Activated CD4-positive, alpha-beta T cell treated with anti-CD3 and anti-CD28 coated beads, Interleukin-2, amount 50 U/mL, for 4 hours (primary cell): ENCODE measurements around the gene TIMM22.
"Not testable (repeated sequence)": the region's sequence is repeated elsewhere in the genome, so short reads cannot be mapped to it uniquely, and the experiment has no call there.

Experiments
- DNase-seq, 2 experiments: peaks; one replicate each; pipeline ENCODE4 v3.0.0-alpha.2; 2020

TIMM22 gene

DNA sequence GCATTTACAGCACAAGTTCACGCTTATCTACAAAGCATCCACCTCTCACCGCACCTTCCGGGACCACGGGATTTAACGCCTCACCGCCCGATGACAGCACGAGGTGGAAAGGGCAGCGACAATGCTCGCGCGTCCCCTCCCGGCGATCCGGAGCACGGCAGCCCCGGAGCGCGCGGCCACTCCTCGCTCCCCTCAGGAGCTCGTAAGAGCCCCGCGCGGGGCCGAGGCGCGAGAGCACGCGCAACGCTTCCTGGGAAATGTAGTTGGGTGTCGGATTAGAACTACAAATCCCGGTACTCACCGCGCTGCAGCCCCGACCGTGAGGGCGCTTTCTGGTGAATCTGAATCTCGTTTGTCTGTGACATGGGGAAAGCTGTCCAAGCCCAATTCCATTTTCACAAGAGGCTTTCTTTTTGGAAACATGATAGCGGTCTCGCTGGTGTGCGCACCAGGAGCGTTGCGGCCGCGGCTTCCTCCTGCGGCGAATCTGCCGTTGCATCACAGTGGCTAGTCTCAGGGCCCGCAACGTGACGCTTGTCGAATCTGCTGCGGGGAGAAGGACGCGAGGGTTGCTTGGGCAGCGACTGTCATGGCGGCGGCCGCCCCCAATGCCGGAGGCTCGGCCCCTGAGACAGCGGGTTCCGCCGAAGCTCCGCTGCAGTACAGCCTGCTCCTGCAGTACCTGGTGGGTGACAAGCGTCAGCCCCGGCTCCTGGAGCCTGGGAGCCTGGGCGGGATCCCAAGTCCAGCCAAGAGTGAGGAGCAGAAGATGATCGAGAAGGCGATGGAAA, at the start of gene TIMM22:
Gene TIMM22, plus strand, starts transcription at position 576 of the 791 bp plus-strand sequence. Its CDS starts 14 bp downstream, at position 590.
- DNase-seq, result peak; percentile 88 to 91

DNA sequence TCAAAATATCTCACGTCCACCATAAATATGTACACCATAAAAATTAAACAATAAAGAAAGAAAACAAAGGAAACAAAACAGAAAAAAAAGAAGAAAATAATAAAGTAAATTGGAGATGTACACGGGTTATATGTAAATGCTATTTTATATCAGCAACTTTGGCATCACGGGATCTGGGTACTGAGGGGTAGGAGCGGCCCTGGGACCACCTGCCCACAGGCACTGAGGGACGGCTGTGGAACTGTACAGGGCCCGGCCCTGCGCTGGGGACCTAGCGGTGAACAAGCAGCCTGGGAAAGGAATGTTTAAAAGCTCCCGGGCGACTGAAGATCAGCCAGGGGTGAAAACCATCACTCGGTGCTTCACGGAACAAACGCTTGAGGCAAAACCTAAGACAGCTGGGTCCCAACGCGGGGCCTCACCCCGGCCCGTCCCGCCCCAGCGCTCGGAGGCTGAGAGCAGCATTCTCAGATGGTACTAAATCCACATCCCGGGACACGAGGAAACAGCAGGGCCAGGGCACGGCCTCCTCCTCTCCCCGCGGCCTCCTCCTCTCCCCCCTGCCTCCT, 48.6 kb upstream of the TIMM22 start:
- no peak for DNase-seq

DNA sequence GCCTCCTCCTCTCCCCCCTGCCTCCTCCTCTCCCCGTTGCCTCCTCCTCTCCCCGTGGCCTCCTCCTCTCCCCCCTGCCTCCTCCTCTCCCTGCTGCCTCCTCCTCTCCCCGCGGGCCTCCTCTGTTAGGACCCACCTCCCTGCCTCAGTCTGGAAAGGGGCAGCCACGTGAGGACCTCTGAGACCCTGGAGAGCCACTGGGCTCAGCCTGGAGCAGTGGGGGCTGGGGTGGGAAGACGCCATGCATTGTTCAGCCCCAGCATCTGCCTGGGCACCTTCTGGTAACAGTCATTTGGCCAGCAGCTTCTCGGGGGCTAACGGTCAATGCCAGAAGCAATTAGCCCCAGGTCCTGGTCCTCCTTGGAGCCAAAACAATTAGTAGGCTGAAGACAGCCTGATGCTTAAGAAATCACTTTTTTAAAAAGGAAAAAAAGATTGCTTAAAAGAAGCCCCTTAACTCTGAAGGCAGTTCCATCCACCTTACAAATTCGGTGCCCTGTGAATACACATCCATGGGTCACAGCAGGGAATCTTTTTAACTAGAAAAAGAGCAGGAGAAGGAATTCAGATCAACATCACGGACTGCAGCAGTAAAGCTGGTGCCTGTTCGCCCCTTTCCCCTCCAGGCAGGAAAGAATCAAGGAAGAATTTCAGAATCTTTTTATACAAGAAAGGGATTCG, 47.2 kb upstream of the TIMM22 start:
- no peak for DNase-seq

DNA sequence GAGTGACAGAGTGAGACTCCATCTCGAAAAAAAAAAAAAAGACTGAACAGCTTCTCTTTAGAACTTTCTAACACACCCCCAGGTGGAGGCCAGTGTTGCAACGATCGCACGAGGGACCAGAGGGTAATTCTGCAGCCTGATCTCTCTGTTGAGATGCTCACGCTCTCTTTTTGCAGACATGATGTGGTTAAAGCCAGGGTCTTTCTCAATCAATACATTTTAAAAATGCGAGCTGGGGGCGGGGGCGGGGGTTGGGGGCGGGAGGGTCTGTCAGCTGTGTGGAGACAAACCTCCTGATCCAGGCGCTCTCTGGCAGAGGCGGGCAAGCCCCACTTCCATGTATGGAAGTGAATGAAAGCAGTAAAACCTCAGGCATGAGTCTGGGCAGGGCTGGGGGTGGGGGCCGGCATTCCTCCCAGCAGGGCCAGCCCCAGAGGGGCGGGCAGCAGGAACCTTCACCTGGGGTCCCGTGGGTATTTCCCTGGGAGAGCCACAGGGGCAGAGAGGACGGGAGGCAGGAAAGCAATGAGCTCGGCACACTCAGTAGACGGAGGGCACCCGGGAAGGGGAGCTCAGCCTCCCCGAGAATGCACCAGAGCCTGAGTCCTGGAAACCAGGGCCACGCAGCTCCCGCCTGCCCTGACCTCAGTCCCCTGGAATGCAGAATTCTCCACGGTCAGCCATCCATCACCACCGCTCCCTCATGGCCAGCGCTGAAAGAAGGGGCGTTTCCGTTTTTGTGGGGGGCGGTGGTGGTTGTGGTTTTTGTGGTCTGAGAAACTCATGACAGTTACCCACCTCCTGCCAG, 45.4 kb upstream of the TIMM22 start:
- DNase-seq, result no peak

GRCh38 chr17:952592-952991, 44.3 kb upstream of the TIMM22 start:
- not testable (repeated sequence) for DNase-seq

DNA sequence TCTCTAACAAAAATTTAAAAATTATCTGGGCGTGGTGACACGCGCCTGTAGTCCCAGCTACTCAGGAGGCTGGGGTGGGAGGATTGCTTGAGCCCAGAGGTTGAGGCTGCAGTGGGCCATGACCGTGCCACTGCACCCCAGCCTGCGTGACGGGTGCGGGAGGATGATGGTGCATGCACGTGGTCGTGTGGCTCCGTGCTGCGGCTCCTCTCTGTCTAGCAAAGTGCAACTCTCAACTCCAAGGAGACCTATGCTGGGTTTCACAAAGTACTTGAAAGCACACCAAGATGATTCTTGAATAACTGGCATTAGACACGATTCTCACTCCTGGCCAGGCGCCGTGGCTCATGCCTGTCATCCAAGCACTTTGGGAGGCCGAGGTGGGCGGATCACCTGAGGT, 43.2 kb upstream of the TIMM22 start:
- no peak for DNase-seq

DNA sequence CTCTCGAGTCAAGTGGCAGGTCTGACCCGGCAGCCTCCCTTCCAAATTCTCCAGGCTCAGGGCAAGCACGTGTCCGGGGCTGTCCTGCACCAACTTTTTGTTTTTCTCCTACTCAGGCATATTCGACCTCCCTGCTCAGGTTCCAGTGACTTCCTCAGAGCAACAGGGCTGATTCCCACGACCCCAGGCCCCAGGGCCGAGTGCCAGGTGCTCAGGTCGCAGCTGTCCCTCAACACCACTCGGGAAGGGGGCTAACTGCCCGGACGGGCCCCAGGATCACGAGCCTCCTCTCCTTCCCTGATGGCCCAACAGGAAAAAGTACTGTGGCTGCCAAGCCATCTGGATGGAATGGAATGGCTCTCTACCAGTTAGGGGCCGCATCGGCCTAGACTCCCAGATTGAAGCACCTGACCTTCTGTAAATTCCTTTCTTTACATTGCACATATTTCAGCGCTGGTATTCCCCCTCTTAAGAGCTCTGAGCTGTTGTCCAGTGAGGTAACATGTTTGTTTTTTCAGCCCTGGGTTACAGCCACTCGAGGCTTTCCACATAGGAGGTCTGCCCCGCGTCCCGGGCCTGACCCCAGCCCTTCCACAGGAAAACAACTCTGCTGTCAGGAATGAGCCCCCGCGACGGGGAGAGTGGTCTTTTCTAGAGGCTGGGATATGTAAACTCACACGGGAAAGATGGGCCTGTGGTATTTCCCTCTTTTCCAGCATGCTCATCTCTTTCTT, 42.3 kb upstream of the TIMM22 start:
- DNase-seq, result no peak

- no peak for DNase-seq
Measured at GRCh38 chr17:956905-957304, 40.0 kb upstream of the TIMM22 start.

- no peak for DNase-seq
Measured at GRCh38 chr17:957856-958421, 39.0 kb upstream of the TIMM22 start.

DNA sequence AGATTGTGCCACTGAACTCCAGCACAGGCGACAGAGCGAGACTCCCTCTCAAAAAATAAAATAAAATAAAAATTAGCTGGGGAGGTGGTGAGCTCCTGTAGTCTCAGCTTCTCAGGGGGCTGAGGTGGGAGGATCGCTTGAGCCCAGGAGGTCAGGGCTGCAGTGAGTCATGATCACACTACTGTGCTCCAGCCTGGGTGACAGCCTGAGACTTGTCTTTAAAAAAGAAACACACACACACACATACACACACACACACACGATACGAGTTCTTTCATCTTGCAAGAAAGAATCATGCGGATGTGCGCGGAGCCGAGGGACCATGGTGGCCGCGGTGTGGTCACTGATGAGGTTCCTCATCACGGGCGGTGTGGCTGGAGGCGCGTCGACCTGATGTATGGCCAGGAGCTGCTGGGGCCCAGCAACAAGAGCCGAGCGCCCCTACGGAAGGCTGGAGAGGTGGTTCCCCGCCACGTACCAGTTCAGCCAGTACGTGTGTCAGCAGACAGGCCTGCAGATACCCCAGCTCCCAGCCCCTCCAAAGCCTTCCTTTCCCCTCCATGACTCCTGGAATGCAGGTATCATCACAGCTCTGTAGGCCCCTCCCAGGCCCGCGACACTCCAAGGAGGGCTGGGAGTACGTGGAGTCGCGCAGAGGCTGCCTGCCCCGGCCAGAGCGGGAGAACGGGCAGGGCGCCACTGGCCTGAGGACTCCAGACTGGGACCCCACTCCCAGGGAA, 38.0 kb upstream of the TIMM22 start:
- DNase-seq, result no peak

GRCh38 chr17:962166-962565, 34.8 kb upstream of the TIMM22 start:
- DNase-seq, result no peak

DNA sequence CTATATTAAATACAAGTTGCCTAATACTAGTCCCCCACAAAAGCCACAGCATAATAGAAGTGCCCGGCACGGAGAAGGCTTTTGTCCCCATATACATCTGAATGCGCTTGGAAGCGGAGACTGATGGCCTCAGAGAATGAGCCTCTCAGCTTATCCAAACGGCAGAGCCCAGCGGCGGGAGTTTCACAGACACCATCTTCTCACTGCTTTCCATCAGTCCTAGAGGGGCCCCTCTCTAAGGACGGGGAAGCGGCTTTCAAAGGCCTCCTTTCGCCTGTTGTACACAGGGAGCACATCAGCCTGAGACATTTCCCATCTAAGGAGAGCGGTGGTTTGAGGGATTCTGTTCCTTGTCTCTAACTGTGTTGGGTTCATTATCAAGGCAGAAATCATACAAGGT, 34.3 kb upstream of the TIMM22 start:
- DNase-seq, result no peak

DNA sequence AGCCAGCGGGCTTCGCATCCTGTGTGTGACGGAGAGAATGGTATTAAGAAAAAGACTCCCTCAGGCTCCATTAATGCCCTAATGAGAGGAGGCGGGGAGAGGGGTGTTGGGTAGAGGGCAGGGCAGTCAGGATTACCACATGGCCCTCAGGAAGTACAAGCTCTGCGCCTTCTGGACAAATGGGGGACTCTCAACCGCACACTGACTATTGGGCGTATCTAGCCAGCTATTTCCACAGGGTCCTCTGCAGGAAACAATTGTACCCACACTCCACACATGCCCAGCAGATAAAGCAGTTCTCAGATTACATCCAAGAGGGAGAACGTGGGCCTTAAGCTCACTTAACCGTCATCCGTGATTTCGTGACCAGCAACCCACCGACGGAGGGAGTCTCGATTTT, 32.1 kb upstream of the TIMM22 start:
- no peak for DNase-seq

DNA sequence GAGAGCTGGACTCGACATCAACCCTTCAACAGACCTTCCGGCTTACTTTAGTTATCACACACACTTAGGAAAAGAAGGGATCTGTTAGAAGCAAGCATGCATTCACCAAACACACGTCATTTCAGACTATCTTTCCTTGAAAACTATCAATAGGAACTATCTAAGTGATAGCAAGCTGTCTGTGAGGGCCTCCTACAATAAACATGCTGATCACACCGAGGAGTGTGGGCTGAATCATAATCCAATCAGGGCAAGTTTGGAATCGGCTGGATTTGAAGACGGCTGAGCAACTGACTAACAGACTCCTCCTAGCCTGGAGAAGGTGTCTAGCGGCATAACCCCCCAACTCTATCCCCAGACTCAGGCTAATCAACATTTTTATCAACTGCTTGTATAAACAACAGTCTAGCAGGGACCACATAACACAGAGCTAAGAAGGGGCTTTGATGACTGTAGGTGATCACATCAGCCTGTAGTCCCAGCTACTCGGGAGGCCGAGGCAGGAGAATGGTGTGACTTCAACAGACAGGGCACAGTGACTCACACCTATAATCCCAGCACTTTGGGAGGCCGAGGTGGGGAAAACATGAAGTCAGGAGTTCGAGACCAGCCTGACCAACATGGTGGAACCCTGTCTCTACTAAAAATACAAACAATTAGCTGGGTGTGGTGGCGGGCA, 31.5 kb upstream of the TIMM22 start:
- DNase-seq, result no peak

DNA sequence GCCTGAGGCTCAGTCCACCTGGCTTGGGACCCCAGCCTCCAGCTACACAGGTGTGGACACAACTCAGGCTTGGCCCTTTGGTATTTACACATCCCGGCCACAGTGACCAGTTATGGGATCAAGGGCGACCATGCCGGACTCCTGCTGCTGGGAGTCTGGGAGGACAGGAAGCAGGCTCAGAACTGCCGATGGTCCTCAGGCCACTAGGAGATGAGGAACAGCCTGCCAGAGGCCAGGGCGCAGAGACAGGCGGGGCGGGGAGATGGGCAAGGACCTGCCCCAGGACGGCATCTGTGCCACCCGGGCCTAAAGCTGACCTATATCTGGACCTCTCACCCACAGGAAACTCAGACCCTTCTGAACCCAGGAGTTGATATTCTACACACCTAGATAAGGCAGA, 29.8 kb upstream of the TIMM22 start:
- DNase-seq, result no peak

DNA sequence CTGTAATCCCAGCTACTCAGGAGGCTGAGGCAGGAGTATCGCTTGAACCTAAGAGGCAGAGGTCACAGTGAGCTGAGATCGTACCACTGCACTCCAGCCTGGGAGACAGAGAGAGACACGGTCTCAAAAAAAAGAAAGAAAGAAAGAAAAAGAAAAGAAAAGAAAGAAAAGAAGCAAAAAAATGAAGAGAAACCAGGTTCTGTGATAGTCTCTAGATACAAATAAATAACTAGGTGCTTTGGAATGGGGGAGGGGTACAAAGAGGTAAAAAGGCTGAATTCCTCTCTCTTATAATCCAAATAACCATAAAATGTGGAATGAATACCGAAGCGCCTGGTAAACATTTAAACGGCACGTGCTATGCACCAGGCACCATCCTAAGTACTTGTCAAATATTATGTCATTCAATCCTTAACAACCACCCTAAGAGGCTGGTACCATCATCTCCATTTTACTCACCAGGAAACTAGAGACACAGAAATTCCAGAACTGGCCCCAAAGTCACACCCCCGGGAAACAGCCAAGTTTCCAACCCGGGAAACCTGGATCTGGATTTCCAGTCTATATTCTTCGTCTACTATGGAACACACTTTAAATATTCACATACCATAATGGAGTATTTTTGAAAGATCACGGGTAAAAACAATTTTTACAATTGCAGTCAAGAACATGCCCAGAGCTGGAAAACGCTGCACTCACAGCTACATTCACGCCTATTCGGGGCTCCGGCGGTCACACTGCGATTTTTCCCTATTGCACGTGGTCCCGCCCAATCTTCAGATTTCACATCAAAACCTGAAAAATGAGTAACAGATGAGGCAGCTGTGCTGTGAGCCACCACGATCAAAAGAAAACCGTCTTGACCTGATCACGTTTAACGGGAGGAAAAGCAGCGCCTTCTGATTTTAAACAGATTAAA, 27.9 kb upstream of the TIMM22 start:
- DNase-seq, result no peak

- DNase-seq, result no peak
Measured at GRCh38 chr17:969811-970355, 27.0 kb upstream of the TIMM22 start.

DNA sequence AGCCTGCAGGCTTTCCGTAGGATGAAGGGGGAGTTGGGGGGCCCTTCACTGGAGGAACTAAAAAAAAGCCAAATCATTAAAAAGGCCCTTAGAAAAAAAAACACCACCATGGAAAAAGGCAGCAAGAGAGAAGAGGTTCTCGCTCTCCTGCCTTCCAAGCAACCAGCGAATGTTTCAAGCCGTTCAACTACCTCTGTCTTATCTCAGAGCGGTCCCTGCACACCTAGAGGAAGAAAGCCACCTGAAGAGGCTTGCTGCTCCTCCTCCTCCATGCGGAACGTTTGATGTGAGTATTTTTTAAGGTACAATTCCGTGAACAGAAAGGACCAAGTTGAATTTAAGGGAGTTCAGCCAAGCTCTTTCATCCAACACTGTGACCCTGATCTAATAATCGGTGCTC, 26.6 kb upstream of the TIMM22 start:
- no peak for DNase-seq

- DNase-seq, result not testable (repeated sequence)
Measured at GRCh38 chr17:971861-972260, 25.1 kb upstream of the TIMM22 start.
